SU-DHL-6 (cell line): ENCODE measurements around the gene KRT80.

Experiments used
- H2AFZ ChIP-seq: fragments of 200-600 bp; sonication (generic); 2 replicates; pipeline ENCODE4 v1.6.1; 2014; ENCODE audit warnings: low read depth, mild to moderate bottlenecking, moderate library complexity, mixed read lengths, antibody characterized with exemption, low read length; ENCODE audit not compliant: severe bottlenecking
- H3F3A ChIP-seq: fragments of 200-600 bp; shearing (Covaris generic); 2 replicates; pipeline ENCODE4 v1.6.0; 2016; ENCODE audit warnings: antibody characterized with exemption, mild to moderate bottlenecking; ENCODE audit not compliant: insufficient read depth
- H3K27ac ChIP-seq: fragments of 200-600 bp; sonication (generic); 2 replicates; pipeline ENCODE4 v1.5.1; 2016; ENCODE audit warnings: low read depth, mild to moderate bottlenecking, low read length, moderate library complexity, mixed read lengths
- H3K27me3 ChIP-seq: fragments of 200-600 bp; sonication (generic), shearing (Covaris generic); 2 replicates; pipeline ENCODE4 v1.6.0; 2014; ENCODE audit warnings: mild to moderate bottlenecking, low read length
- H3K36me3 ChIP-seq: fragments of 200-600 bp; sonication (generic); 2 replicates; pipeline ENCODE4 v1.6.1; 2014; ENCODE audit warnings: mild to moderate bottlenecking, low read length, mixed read lengths
- H3K4me2 ChIP-seq: fragments of 300-600, 200-600 bp; shearing (Covaris generic), sonication (generic); 2 replicates; pipeline ENCODE4 v1.6.0; 2014; ENCODE audit warnings: low read length, low read depth, mild to moderate bottlenecking; ENCODE audit not compliant: poor library complexity, severe bottlenecking
- H3K4me3 ChIP-seq: fragments of 200-600 bp; sonication (generic); 2 replicates; pipeline ENCODE4 v1.5.1; 2014; ENCODE audit warnings: antibody characterized with exemption, low read length, mild to moderate bottlenecking, mixed read lengths; ENCODE audit not compliant: insufficient read depth, poor library complexity, severe bottlenecking
- H3K79me2 ChIP-seq: fragments of 200-600 bp; sonication (generic); 2 replicates; pipeline ENCODE4 v1.6.1; 2014; ENCODE audit warnings: mild to moderate bottlenecking, low read length, moderate library complexity; ENCODE audit not compliant: insufficient read depth
- H3K9ac ChIP-seq: fragments of 200-600 bp; sonication (generic); 2 replicates; pipeline ENCODE4 v1.7.0; 2014; ENCODE audit warnings: mild to moderate bottlenecking, low read length
- H3K9me2 ChIP-seq: fragments of 200-600 bp; sonication (generic); replicated peaks from 2 replicates; pipeline ENCODE4 v1.6.1; 2014; ENCODE audit warnings: low read length; ENCODE audit not compliant: insufficient read depth
- H3K9me3 ChIP-seq: fragments of 200-600 bp; sonication (generic); 2 replicates; pipeline ENCODE4 v1.6.1; 2014; ENCODE audit warnings: low read length, mixed read lengths; ENCODE audit not compliant: insufficient read depth
- H4K20me1 ChIP-seq: fragments of 200-600 bp; sonication (generic); 2 replicates; pipeline ENCODE4 v1.6.1; 2014; ENCODE audit warnings: low read depth, mild to moderate bottlenecking, antibody characterized with exemption, low read length, moderate library complexity, mixed read lengths
- EZH2phosphoT487 ChIP-seq: fragments of 200-600 bp; sonication (generic), shearing (Covaris generic); conservative IDR thresholded peaks from 2 replicates; pipeline ENCODE4 v1.6.1; 2018; ENCODE audit warnings: mild to moderate bottlenecking, antibody characterized with exemption, low read length, moderate library complexity, mixed read lengths
- TF ChIP-seq, protein P1 (sequence below): fragments of 200-600 bp; sonication (generic); IDR thresholded peaks from one replicate; pipeline ENCODE4 v1.5.1; 2017; ENCODE audit warnings: antibody characterized with exemption, mild to moderate bottlenecking, low read length, moderate library complexity; ENCODE audit not compliant: insufficient read depth, poor library complexity, severe bottlenecking

Gene KRT80

DNA sequence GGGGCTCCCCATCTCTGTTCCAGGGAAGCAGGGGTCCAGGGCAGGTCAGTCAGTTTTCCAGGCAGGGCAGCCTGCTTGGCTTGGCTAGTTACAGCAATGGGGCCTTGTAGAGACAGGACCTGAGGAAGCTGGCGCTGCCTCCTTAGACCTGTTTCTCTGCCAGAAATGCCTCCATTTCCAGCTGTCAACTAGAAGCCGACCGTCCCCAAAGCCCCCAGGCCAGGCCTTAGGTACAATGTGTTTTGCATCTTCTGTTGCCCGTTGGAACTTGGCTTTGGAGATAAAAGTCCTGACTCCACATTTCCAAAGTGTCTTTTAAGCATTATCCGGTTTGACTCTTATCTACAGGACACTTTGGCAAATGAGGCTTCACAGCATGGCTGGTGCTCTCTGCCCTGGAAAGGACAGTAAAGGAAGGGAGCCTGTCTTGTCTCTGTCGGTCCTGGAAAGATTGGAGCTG, 42.6 kb downstream of the KRT80 start:
- no peaks in the 10 kb centered on the region for H3K9me3 ChIP-seq
- no peaks in the 10 kb centered on the region for H3K9me2 ChIP-seq
- no peak overlapping the region for H2AFZ ChIP-seq
- no peaks in the 10 kb centered on the region for H3K36me3 ChIP-seq
- no peak overlapping the region for H3K4me2 ChIP-seq
- no peaks in the 10 kb centered on the region for H3F3A ChIP-seq
- no peak overlapping the region for H3K9ac ChIP-seq
- H3K27me3 ChIP-seq, result no peaks in the 10 kb centered on the region
- no peak for TF ChIP-seq EZH2phosphoT487
- TF ChIP-seq, protein P1, sequence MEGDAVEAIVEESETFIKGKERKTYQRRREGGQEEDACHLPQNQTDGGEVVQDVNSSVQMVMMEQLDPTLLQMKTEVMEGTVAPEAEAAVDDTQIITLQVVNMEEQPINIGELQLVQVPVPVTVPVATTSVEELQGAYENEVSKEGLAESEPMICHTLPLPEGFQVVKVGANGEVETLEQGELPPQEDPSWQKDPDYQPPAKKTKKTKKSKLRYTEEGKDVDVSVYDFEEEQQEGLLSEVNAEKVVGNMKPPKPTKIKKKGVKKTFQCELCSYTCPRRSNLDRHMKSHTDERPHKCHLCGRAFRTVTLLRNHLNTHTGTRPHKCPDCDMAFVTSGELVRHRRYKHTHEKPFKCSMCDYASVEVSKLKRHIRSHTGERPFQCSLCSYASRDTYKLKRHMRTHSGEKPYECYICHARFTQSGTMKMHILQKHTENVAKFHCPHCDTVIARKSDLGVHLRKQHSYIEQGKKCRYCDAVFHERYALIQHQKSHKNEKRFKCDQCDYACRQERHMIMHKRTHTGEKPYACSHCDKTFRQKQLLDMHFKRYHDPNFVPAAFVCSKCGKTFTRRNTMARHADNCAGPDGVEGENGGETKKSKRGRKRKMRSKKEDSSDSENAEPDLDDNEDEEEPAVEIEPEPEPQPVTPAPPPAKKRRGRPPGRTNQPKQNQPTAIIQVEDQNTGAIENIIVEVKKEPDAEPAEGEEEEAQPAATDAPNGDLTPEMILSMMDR, result no peak
- H3K27ac ChIP-seq, result no peak overlapping the region
- H3K79me2 ChIP-seq, result no peaks in the 10 kb centered on the region
- no peak overlapping the region for H3K4me3 ChIP-seq
- no peaks in the 10 kb centered on the region for H4K20me1 ChIP-seq

DNA sequence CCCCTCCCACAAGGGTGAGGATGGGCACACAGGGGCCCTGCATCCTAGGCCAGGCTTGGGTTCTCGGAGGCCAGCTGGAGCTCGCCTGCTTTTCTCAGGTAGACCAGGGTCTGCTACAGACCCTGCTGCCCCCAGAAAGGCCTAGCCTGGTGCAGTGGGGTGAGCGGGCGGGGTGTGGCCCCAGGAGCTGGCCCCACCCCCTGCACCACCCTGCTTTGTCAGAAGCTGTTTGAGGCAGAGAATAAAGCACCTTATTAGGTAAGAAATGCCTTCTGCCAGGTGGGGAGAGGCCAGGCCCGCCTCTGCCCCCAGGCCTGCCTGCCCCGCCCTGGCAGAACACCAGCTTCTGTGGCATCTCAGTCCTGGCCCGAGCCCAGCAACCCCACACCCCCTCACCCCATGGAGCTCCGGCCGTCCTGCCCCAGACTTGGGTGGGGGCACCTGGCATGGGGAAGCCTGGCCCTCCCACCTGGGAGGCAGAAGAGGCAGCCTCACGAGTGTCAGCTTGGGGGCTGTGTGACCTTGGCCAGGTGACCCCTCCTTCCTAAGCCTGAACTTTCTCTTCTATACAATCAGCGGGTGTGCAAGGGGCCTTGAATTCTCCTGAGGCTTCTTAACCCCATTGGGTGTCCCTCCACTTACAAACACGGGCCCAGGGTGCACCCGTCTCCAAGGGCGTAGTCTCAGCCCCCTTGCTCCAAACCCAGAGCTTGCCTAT, 43.2 kb downstream of the KRT80 start:
- no peak overlapping the region for H3K27ac ChIP-seq
- no peaks in the 10 kb centered on the region for H3F3A ChIP-seq
- H3K79me2 ChIP-seq, result no peaks in the 10 kb centered on the region
- H3K4me3 ChIP-seq, result no peak overlapping the region
- no peak overlapping the region for H3K4me2 ChIP-seq
- H3K9me2 ChIP-seq, result no peaks in the 10 kb centered on the region
- no peaks in the 10 kb centered on the region for H3K36me3 ChIP-seq
- no peaks in the 10 kb centered on the region for H3K27me3 ChIP-seq
- TF ChIP-seq, protein P1, result no peak
- TF ChIP-seq EZH2phosphoT487, result no peak
- H2AFZ ChIP-seq, result no peak overlapping the region
- no peaks in the 10 kb centered on the region for H4K20me1 ChIP-seq
- no peaks in the 10 kb centered on the region for H3K9me3 ChIP-seq
- H3K9ac ChIP-seq, result no peak overlapping the region

DNA sequence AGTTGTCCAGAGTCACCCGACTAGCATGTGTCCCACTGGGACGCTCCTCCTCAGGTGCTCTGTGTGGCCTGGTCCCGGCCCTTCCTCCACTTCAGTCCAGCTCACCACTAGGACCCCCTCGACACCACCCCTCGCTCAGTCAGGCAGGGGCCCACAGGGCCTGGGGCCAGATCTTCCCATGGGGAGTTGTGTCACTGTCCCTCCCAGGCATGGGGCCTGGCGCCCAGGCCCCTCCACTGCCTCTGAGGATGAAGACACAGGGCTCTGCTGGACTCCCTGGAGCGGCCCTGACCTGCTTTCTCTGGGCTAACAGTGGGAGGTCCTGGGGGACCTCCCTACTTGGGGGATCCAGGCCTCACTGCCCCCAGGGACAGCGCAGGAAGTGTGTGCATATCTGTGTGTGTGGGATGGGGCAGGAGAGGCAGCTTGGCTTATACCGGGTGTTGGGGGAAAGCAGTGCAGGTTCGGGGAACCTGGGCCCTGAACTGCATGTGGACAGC, 43.8 kb downstream of the KRT80 start:
- H3K4me3 ChIP-seq, result no peak overlapping the region
- no peaks in the 10 kb centered on the region for H3K36me3 ChIP-seq
- TF ChIP-seq, protein P1, result no peak
- TF ChIP-seq EZH2phosphoT487, result no peak
- no peak overlapping the region for H2AFZ ChIP-seq
- no peak overlapping the region for H3K4me2 ChIP-seq
- H3K9me2 ChIP-seq, result no peaks in the 10 kb centered on the region
- H3K27ac ChIP-seq, result no peak overlapping the region
- H3K9ac ChIP-seq, result no peak overlapping the region
- H3K9me3 ChIP-seq, result no peaks in the 10 kb centered on the region
- H3K79me2 ChIP-seq, result no peaks in the 10 kb centered on the region
- H3F3A ChIP-seq, result no peaks in the 10 kb centered on the region
- no peaks in the 10 kb centered on the region for H4K20me1 ChIP-seq
- no peaks in the 10 kb centered on the region for H3K27me3 ChIP-seq
